PC-3 (cell line): Measurements from ENCODE around the gene ERGIC3. TPM values are rescaled to one million over a fixed set of nuclear protein-coding genes. Genes with fewer than 3 reads are reported as not detected.

ENCODE experiments used
- ATAC-seq: fragments of 200-7000 bp; cut with Tn5 transposase; 2 replicates; pipeline ENCODE4 v1.9.1; 2020; ENCODE audit warnings: mild to moderate bottlenecking, moderate library complexity
- BruUV-seq: library from RNA; stranded (reverse); fragments of 400-500 nt; replicated peaks from 2 replicates; lab custom pipeline; 2021; lab: Mats Ljungman, UMichigan
- CTCF ChIA-PET: fragments of 300-600 bp; sonication (Branson Sonifier 250); formaldehyde crosslinking; loops from one replicate; lab custom pipeline; 2022; ENCODE audit warnings: antibody characterized with exemption; lab: Charles Lee
- POLR2A ChIA-PET: fragments of 300-600 bp; sonication (Branson Sonifier 250); formaldehyde crosslinking; loops from one replicate; lab custom pipeline; 2022; ENCODE audit warnings: antibody characterized with exemption; ENCODE audit not compliant: unreplicated experiment; lab: Charles Lee
- DNase-seq: peaks from one replicate; pipeline ENCODE4 v3.0.0-alpha.2; 2015
- H2AFZ ChIP-seq: fragments of 300-600 bp; sonication (generic); 2 replicates; pipeline ENCODE4 v1.6.0; 2016; ENCODE audit warnings: antibody characterized with exemption, low read length
- H3F3A ChIP-seq: fragments of 300-600 bp; sonication (generic); one replicate; pipeline ENCODE4 v1.6.0; 2017; ENCODE audit warnings: antibody characterized with exemption, low read length, control low read depth, mild to moderate bottlenecking; ENCODE audit not compliant: unreplicated experiment
- H3K27ac ChIP-seq: fragments of 300-600 bp; sonication (generic); 2 replicates; pipeline ENCODE4 v1.5.1; 2016; ENCODE audit warnings: mild to moderate bottlenecking, low read length
- H3K27me3 ChIP-seq: fragments of 300-600 bp; sonication (generic); 2 replicates; pipeline ENCODE4 v1.6.1; 2016; ENCODE audit warnings: low read length, mixed read lengths
- H3K36me3 ChIP-seq: fragments of 300-600 bp; sonication (generic); 2 replicates; pipeline ENCODE4 v1.6.1; 2016; ENCODE audit warnings: low read depth, mixed run types, low read length, mixed read lengths
- H3K4me1 ChIP-seq: fragments of 300-600 bp; sonication (generic); 2 replicates; pipeline ENCODE4 v1.5.1; 2016; ENCODE audit warnings: low read length; ENCODE audit not compliant: insufficient read depth
- H3K4me2 ChIP-seq: fragments of 300-600 bp; sonication (generic); 2 replicates; pipeline ENCODE4 v1.6.0; 2016; ENCODE audit warnings: low read length
- H3K4me3 ChIP-seq: fragments of 300-600 bp; sonication (generic); 2 replicates; pipeline ENCODE4 v1.5.1; 2016; ENCODE audit warnings: mild to moderate bottlenecking, low read length, mixed read lengths
- H3K79me2 ChIP-seq: fragments of 300-600 bp; sonication (generic); 2 replicates; pipeline ENCODE4 v1.6.1; 2017; ENCODE audit warnings: low read length, mixed read lengths
- H3K9ac ChIP-seq: fragments of 300-600 bp; sonication (generic); 2 replicates; pipeline ENCODE4 v1.6.0; 2016; ENCODE audit warnings: mild to moderate bottlenecking, low read length
- H3K9me2 ChIP-seq: fragments of 300-600 bp; sonication (generic); replicated peaks from 2 replicates; pipeline ENCODE4 v1.6.1; 2016; ENCODE audit warnings: mixed run types, low read length, mixed read lengths
- H3K9me3 ChIP-seq: fragments of 300-600 bp; sonication (generic); 2 replicates; pipeline ENCODE4 v1.6.1; 2016; ENCODE audit warnings: low read length, mixed read lengths
- H4K20me1 ChIP-seq: fragments of 300-600 bp; sonication (generic); 2 replicates; pipeline ENCODE4 v1.6.1; 2016; ENCODE audit warnings: low read length, mixed read lengths
- EZH2 ChIP-seq: fragments of 300-600 bp; sonication (generic); IDR thresholded peaks from one replicate; pipeline ENCODE4 v1.6.1; 2017; ENCODE audit warnings: antibody characterized with exemption, mild to moderate bottlenecking, low read length; ENCODE audit not compliant: unreplicated experiment
- EZH2phosphoT487 ChIP-seq: fragments of 300-600 bp; sonication (generic); IDR thresholded peaks from 2 replicates; pipeline ENCODE4 v1.6.1; 2018; ENCODE audit warnings: mild to moderate bottlenecking, antibody characterized with exemption, low read length, borderline replicate concordance
- intact Hi-C: fragments of 100-400 bp; cut with micrococcal nuclease; formaldehyde crosslinking; loops from 2 replicates; pipeline ENCODE4 v1.9.0; 2023
- total RNA-seq: library from RNA; depleted of rRNA; stranded (reverse); fragments of >200 nt; gene quantifications from 2 replicates; pipeline ENCODE4 v1.2.3, GENCODE V29; 2014
- TF ChIP-seq, protein P1 (sequence below): fragments of 300-600 bp; sonication (generic); conservative IDR thresholded peaks from 2 replicates; pipeline ENCODE4 v1.5.1; 2017; ENCODE audit warnings: antibody characterized with exemption, low read depth, mild to moderate bottlenecking, low read length

The ERGIC3 gene
- total RNA-seq, 1 experiment from 2014 or later = 284 TPM

DNA sequence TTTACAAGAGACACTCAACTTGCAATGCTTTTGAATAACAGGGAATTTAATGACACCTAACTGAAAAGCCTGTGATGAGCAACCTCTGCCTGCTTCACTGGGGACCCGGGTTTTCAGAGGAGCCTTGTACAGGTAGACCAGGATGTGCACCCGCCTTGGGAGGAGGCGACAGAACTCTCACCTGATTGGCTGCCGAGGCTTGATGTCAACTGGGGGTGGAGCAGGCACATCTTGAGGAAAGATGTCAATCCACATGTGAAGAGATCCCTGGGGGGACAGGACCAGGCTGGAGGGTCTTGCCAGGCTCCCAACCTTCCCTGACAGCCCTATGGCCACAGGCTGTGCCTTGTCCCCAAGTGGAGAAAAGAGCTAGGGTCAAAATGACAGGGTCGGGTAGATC is 19.8 kb downstream of the ERGIC3 start:
- no peak for ATAC-seq
- Histone ChIP-seq H3F3A (no peaks in the 10 kb centered on the region), H3K4me2 (no peak overlapping the region), H2AFZ (no peak overlapping the region), H3K9ac (no peak overlapping the region), H3K27me3 (no peaks in the 10 kb centered on the region), H3K79me2 (no peaks in the 10 kb centered on the region), H3K4me3 (no peak overlapping the region), H3K9me3 (no peaks in the 10 kb centered on the region), H3K27ac (no peak overlapping the region), H4K20me1 (no peaks in the 10 kb centered on the region), H3K36me3 (peaks cover 19% of the 10 kb centered on the region; the same call in 1 of the 2 replicates), H3K4me1 (peaks cover 15% of the 10 kb centered on the region), H3K9me2 (no peaks in the 10 kb centered on the region)
- TF ChIP-seq, protein P1, sequence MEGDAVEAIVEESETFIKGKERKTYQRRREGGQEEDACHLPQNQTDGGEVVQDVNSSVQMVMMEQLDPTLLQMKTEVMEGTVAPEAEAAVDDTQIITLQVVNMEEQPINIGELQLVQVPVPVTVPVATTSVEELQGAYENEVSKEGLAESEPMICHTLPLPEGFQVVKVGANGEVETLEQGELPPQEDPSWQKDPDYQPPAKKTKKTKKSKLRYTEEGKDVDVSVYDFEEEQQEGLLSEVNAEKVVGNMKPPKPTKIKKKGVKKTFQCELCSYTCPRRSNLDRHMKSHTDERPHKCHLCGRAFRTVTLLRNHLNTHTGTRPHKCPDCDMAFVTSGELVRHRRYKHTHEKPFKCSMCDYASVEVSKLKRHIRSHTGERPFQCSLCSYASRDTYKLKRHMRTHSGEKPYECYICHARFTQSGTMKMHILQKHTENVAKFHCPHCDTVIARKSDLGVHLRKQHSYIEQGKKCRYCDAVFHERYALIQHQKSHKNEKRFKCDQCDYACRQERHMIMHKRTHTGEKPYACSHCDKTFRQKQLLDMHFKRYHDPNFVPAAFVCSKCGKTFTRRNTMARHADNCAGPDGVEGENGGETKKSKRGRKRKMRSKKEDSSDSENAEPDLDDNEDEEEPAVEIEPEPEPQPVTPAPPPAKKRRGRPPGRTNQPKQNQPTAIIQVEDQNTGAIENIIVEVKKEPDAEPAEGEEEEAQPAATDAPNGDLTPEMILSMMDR = 0 out of 2 replicates have a peak, but pooled peaks have one; percentile 2
- TF ChIP-seq EZH2phosphoT487 = no peak
- TF ChIP-seq EZH2 = no peak
- DNase-seq = no peak
- POLR2A ChIA-PET = no interaction called here
- no TSS peak for BruUV-seq
- CTCF ChIA-PET = interaction anchor here (1.6 kb wide), 1 partner anchor 57 kb away, joined by 9 read pairs; no protein-coding TSS in a partner anchor
- intact Hi-C loops = no loop called here

- Histone ChIP-seq H3K9ac (no peak overlapping the region), H3K4me1 (peaks cover 15% of the 10 kb centered on the region), H3F3A (no peaks in the 10 kb centered on the region), H3K4me3 (no peak overlapping the region), H4K20me1 (no peaks in the 10 kb centered on the region), H3K79me2 (no peaks in the 10 kb centered on the region), H3K4me2 (no peak overlapping the region), H3K9me3 (no peaks in the 10 kb centered on the region), H2AFZ (no peak overlapping the region), H3K36me3 (peaks cover 11% of the 10 kb centered on the region; the same call in 1 of the 2 replicates), H3K27me3 (no peaks in the 10 kb centered on the region), H3K27ac (no peak overlapping the region), H3K9me2 (no peaks in the 10 kb centered on the region)
- no peak for ATAC-seq
- TF ChIP-seq, protein P1 = no peak
- TF ChIP-seq EZH2phosphoT487 = no peak
- no peak for TF ChIP-seq EZH2
- DNase-seq = no peak
- BruUV-seq = no TSS peak
- ChIA-PET POLR2A (no interaction called here), CTCF (no interaction called here)
- intact Hi-C loops = no loop called here
Measured at GRCh38 chr20:35562541-35563110, 20.7 kb downstream of the ERGIC3 start.

- H4K20me1 ChIP-seq = no peaks in the 10 kb centered on the region
- no peaks in the 10 kb centered on the region; the same call in 1 of the 2 replicates for H3K36me3 ChIP-seq
- H3K9me2 ChIP-seq = no peaks in the 10 kb centered on the region
- H3F3A ChIP-seq = no peaks in the 10 kb centered on the region
- CTCF ChIA-PET = interaction anchor here (0.6 to 0.7 kb wide), 3 partner anchors 55 to 909 kb away, joined by 3 to 16 read pairs (median 9); no protein-coding TSS in a partner anchor
- H3K4me3 ChIP-seq = no peak overlapping the region
- H3K27me3 ChIP-seq = no peaks in the 10 kb centered on the region
- H3K4me2 ChIP-seq = no peak overlapping the region
- no peak for DNase-seq
- no peaks in the 10 kb centered on the region for H3K9me3 ChIP-seq
- intact Hi-C loops = no loop called here
- ATAC-seq = no peak
- H3K27ac ChIP-seq = no peak overlapping the region
- TF ChIP-seq EZH2phosphoT487 (no peak), EZH2 (no peak)
- TF ChIP-seq, protein P1 = no peak
- no peak overlapping the region for H2AFZ ChIP-seq
- H3K9ac ChIP-seq = no peak overlapping the region
- peaks cover 15% of the 10 kb centered on the region for H3K4me1 ChIP-seq
- POLR2A ChIA-PET = no interaction called here
- BruUV-seq = no TSS peak
- H3K79me2 ChIP-seq = no peaks in the 10 kb centered on the region
Measured at GRCh38 chr20:35563834-35564233, 22.0 kb downstream of the ERGIC3 start.
